CD14-positive monocyte (primary cell): ENCODE data around the gene ANO9. TPM values are rescaled to one million over a fixed set of nuclear protein-coding genes. Genes with fewer than 3 reads are reported as not detected.

Experiments
- DNase-seq, 3 donors: peaks; one replicate each; pipeline ENCODE4 v3.0.0-alpha.2; 2011 to 2022
- H2AFZ ChIP-seq: 2 replicates; pipeline ENCODE4 v1.6.0; 2012; ENCODE audit warnings: mild to moderate bottlenecking, low read depth, low read length, inconsistent platforms; ENCODE audit not compliant: insufficient read depth, poor library complexity, severe bottlenecking
- H3K27ac ChIP-seq, 2 donors: 1 replicate in 1 of 2; 2 replicates in 1 of 2; pipeline ENCODE4 v1.5.1; 2012 to 2013; ENCODE audit warnings: low read length in 2 of 2, control low read depth in 1 of 2, inconsistent platforms in 1 of 2, low read depth in 1 of 2, mild to moderate bottlenecking in 1 of 2
- H3K27me3 ChIP-seq, 2 donors: one replicate each; pipeline versions ENCODE4 v1.6.0 to v1.6.1; 2011 to 2013; ENCODE audit warnings: low read length in 2 of 2; ENCODE audit not compliant: control insufficient read depth in 2 of 2, insufficient read depth in 2 of 2
- H3K36me3 ChIP-seq, 2 donors: replicated peaks in 1 of 2; 1 replicate in 1 of 2; 2 replicates in 1 of 2; pipeline versions ENCODE4 v1.5.1 to v1.6.1; 2012 to 2013; ENCODE audit warnings: low read length in 2 of 2, control low read depth in 1 of 2, inconsistent platforms in 1 of 2, mild to moderate bottlenecking in 1 of 2; ENCODE audit not compliant: insufficient read depth in 2 of 2, control insufficient read depth in 1 of 2
- H3K4me1 ChIP-seq, 2 donors: 1 replicate in 1 of 2; 2 replicates in 1 of 2; pipeline versions ENCODE4 v1.5.1 to v1.6.1; 2012 to 2013; ENCODE audit warnings: low read length in 2 of 2, control low read depth in 1 of 2, inconsistent platforms in 1 of 2, mild to moderate bottlenecking in 1 of 2, moderate library complexity in 1 of 2; ENCODE audit not compliant: insufficient read depth in 2 of 2, control insufficient read depth in 1 of 2
- H3K4me2 ChIP-seq: replicated peaks from 2 replicates; pipeline ENCODE3; 2012; ENCODE audit warnings: low read length, moderate library complexity, mild to moderate bottlenecking; ENCODE audit not compliant: poor library complexity, severe bottlenecking; ENCODE audit errors: extremely low read depth
- H3K4me3 ChIP-seq, 3 experiments: fragments of 200-600 bp in 1 of 3; sonication (generic) in 1 of 3; replicated peaks in 1 of 3; 1 replicate in 2 of 3; 2 replicates in 1 of 3; pipeline ENCODE4 v1.5.1; 2011 to 2013; ENCODE audit warnings: low read length in 3 of 3, mild to moderate bottlenecking in 3 of 3, control low read depth in 2 of 3, low read depth in 2 of 3, inconsistent platforms in 1 of 3, moderate library complexity in 1 of 3
- H3K79me2 ChIP-seq: 2 replicates; pipeline ENCODE4 v1.6.0; 2012; ENCODE audit warnings: mild to moderate bottlenecking, control low read depth, inconsistent platforms, low read length, moderate library complexity; ENCODE audit not compliant: insufficient read depth
- H3K9ac ChIP-seq: 2 replicates; pipeline ENCODE4 v1.6.0; 2017; ENCODE audit warnings: low read length, mild to moderate bottlenecking; ENCODE audit not compliant: insufficient read depth, poor library complexity, severe bottlenecking
- H3K9me3 ChIP-seq, 2 donors: replicated peaks in 1 of 2; 1 replicate in 1 of 2; 2 replicates in 1 of 2; pipeline versions ENCODE4 v1.5.1 to v1.6.1; 2012 to 2013; ENCODE audit warnings: low read length in 2 of 2, control low read depth in 1 of 2; ENCODE audit not compliant: control insufficient read depth in 1 of 2, insufficient read depth in 1 of 2
- H4K20me1 ChIP-seq: 2 replicates; pipeline ENCODE4 v1.6.0; 2012; ENCODE audit warnings: mild to moderate bottlenecking, low read length, control low read depth, moderate library complexity; ENCODE audit not compliant: insufficient read depth
- H3K27ac Mint-ChIP-seq, 7 donors: one replicate each; pipeline ENCODE4 v1.8.0; 2020; ENCODE audit warnings: mild to moderate bottlenecking in 7 of 7, mixed read lengths in 7 of 7, moderate library complexity in 6 of 7, inconsistent platforms in 2 of 7
- H3K27me3 Mint-ChIP-seq, 3 donors: one replicate each; pipeline ENCODE4 v1.8.0; 2021 to 2022; ENCODE audit warnings: low read depth in 3 of 3, mild to moderate bottlenecking in 3 of 3, mixed read lengths in 3 of 3, moderate library complexity in 3 of 3, inconsistent platforms in 1 of 3
- H3K36me3 Mint-ChIP-seq, 2 donors: one replicate each; pipeline ENCODE4 v1.8.0; 2020; ENCODE audit warnings: mixed read lengths in 2 of 2, inconsistent platforms in 1 of 2, mild to moderate bottlenecking in 1 of 2
- H3K4me1 Mint-ChIP-seq: one replicate; pipeline ENCODE4 v1.8.0; 2020; ENCODE audit warnings: mild to moderate bottlenecking, mixed read lengths
- H3K4me3 Mint-ChIP-seq, 2 donors: one replicate each; pipeline ENCODE4 v1.8.0; 2020; ENCODE audit warnings: mild to moderate bottlenecking in 2 of 2, mixed read lengths in 2 of 2, moderate library complexity in 1 of 2
- H3K9me3 Mint-ChIP-seq, 7 donors: one replicate each; pipeline ENCODE4 v1.8.0; 2020 to 2022; ENCODE audit warnings: mixed read lengths in 7 of 7, mild to moderate bottlenecking in 6 of 7, moderate library complexity in 6 of 7, inconsistent platforms in 2 of 7
- CTCF ChIP-seq: fragments of 200-600 bp; IDR thresholded peaks from one replicate; pipeline ENCODE4 v1.8.0; 2022; ENCODE audit warnings: antibody characterized with exemption, mild to moderate bottlenecking
- WGBS: methylation state at CpG from one replicate; pipeline ENCODE4 v1.1.5; 2013; ENCODE audit warnings: missing lambda C conversion rate; ENCODE audit not compliant: insufficient coverage; 5-methylcytosine and 5-hydroxymethylcytosine counted together
- intact Hi-C, 2 donors: fragments of 100-400 bp; cut with micrococcal nuclease; formaldehyde crosslinking; loops; one replicate each; pipeline versions ENCODE4 v1.15.0 to v1.15.1; 2023
- polyA plus RNA-seq, 3 donors: library from polyadenylated mRNA; depleted of rRNA in 1 of 3; unstranded in 2 of 3; stranded (reverse) in 1 of 3; fragments of 300-500 nt in 2 of 3; fragments of >200 nt in 1 of 3; fragmentation: Illumina TruSeq in 2 of 3; gene quantifications; 1 replicate in 2 of 3; 2 replicates in 1 of 3; pipeline ENCODE4 v1.2.3, GENCODE V29; 2012 to 2021

The ANO9 gene
- polyA plus RNA-seq, 3 donors = 0.18 to 0.24 TPM; not detected in 1

GRCh38 chr11:474914-475506 is 33.2 kb upstream of the ANO9 start:
- Histone ChIP-seq H4K20me1 (no peaks in the 10 kb centered on the region), H3K4me2 (no peak overlapping the region), H3K9ac (no peak overlapping the region), H3K4me1 (no peaks in the 10 kb centered on the region), H3K36me3 (peaks cover 0 to 4% of the 10 kb centered on the region in 2 donors), H3K9me3 (no peaks in the 10 kb centered on the region), H2AFZ (no peak overlapping the region), H3K4me3 (no peak overlapping the region), H3K79me2 (no peaks in the 10 kb centered on the region), H3K27me3 (no peaks in the 10 kb centered on the region), H3K27ac (no peak overlapping the region)
- DNase-seq = no peak
- no peak overlapping the region for H3K27ac Mint-ChIP-seq
- 95% methylated on average over 47 of the region's 48 CpGs for WGBS
- peaks cover 3% of the 10 kb centered on the region for H3K4me1 Mint-ChIP-seq
- no peak overlapping the region for H3K4me3 Mint-ChIP-seq
- TF ChIP-seq CTCF = no peak
- intact Hi-C loops = no loop called here
- H3K36me3 Mint-ChIP-seq = peaks cover 7 to 17% of the 10 kb centered on the region in 2 donors
- H3K27me3 Mint-ChIP-seq = peaks cover 0 to 2% (median 1%) of the 10 kb centered on the region in 3 donors
- peaks cover 0 to 5% (median 3%) of the 10 kb centered on the region in 7 donors for H3K9me3 Mint-ChIP-seq

GRCh38 chr11:473962-474785 is 32.4 kb upstream of the ANO9 start:
- no peaks in the 10 kb centered on the region for H3K79me2 ChIP-seq
- H3K4me1 ChIP-seq = no peaks in the 10 kb centered on the region
- intact Hi-C loops = no loop called here
- no peak overlapping the region for H2AFZ ChIP-seq
- H3K27ac Mint-ChIP-seq = no peak overlapping the region
- TF ChIP-seq CTCF = no peak
- 96% methylated on average over 9 of the region's 22 CpGs for whole genome bisulfite sequencing
- peaks cover 7 to 13% of the 10 kb centered on the region in 2 donors for H3K36me3 Mint-ChIP-seq
- H3K27ac ChIP-seq = no peak overlapping the region
- peaks cover 0 to 5% (median 3%) of the 10 kb centered on the region in 7 donors for H3K9me3 Mint-ChIP-seq
- no peaks in the 10 kb centered on the region for H3K9me3 ChIP-seq
- peaks cover 3% of the 10 kb centered on the region for H3K4me1 Mint-ChIP-seq
- no peak overlapping the region for H3K4me3 Mint-ChIP-seq
- H4K20me1 ChIP-seq = no peaks in the 10 kb centered on the region
- H3K27me3 Mint-ChIP-seq = peaks cover 0 to 2% (median 1%) of the 10 kb centered on the region in 3 donors
- no peak for DNase-seq
- H3K4me3 ChIP-seq = no peak overlapping the region
- H3K27me3 ChIP-seq = no peaks in the 10 kb centered on the region
- H3K9ac ChIP-seq = no peak overlapping the region
- H3K36me3 ChIP-seq = peaks cover 0 to 4% of the 10 kb centered on the region in 2 donors
- no peak overlapping the region for H3K4me2 ChIP-seq
